ENCODE data around the gene ZNRD2.

DNA sequence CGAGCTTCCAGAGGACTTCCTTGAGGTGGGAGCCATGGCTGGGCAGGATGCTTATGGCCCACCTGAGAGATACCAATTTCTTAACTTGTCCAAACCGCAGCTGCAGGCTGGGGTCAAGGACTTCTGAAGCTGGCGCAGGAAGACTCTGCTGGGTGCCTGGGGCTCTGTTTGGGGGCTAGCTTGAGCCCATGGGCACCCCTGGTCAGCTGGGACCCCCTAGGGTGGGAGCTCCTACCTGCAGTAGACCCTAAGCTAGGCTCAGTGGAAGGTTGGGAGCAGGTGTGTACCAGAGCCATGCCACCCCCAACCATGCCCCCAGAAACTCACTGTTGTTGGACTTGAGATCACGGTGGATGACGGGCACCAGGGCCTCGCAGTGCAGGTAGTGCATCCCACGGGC is 42.4 kb downstream of the ZNRD2 start:
- TF ChIP-seq, protein P1, sequence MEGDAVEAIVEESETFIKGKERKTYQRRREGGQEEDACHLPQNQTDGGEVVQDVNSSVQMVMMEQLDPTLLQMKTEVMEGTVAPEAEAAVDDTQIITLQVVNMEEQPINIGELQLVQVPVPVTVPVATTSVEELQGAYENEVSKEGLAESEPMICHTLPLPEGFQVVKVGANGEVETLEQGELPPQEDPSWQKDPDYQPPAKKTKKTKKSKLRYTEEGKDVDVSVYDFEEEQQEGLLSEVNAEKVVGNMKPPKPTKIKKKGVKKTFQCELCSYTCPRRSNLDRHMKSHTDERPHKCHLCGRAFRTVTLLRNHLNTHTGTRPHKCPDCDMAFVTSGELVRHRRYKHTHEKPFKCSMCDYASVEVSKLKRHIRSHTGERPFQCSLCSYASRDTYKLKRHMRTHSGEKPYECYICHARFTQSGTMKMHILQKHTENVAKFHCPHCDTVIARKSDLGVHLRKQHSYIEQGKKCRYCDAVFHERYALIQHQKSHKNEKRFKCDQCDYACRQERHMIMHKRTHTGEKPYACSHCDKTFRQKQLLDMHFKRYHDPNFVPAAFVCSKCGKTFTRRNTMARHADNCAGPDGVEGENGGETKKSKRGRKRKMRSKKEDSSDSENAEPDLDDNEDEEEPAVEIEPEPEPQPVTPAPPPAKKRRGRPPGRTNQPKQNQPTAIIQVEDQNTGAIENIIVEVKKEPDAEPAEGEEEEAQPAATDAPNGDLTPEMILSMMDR (IDR thresholded peaks at IDR 0.05) = no peak
- TF ChIP-seq POLR2A (IDR thresholded peaks at IDR 0.05) = no peak
